H1 (cell line): Measurements from ENCODE around the gene TMEM151A.

ENCODE experiments used
- CHD2 ChIP-seq: IDR thresholded peaks from 2 replicates; pipeline ENCODE4 v1.6.1; 2012; ENCODE audit warnings: low read length, improper control_type of control experiment
- EP300 ChIP-seq, 2 experiments: IDR thresholded peaks; 1 replicate in 1 of 2; 2 replicates in 1 of 2; pipeline ENCODE4 v1.6.1; 2011 to 2012; ENCODE audit warnings: low read depth in 2 of 2, low read length in 2 of 2, mild to moderate bottlenecking in 2 of 2, borderline replicate concordance in 1 of 2, inconsistent platforms in 1 of 2, moderate library complexity in 1 of 2
- EZH2 ChIP-seq: fragments of 200-600 bp; sonication (generic); IDR thresholded peaks from 2 replicates; pipeline ENCODE4 v1.7.1; 2012; ENCODE audit warnings: low read depth, mild to moderate bottlenecking, moderate library complexity, low read length, inconsistent platforms; ENCODE audit not compliant: severe bottlenecking
- GABPA ChIP-seq: IDR thresholded peaks from 2 replicates; pipeline ENCODE4 v1.6.1; 2011; ENCODE audit warnings: mild to moderate bottlenecking, low read length, moderate library complexity, borderline replicate concordance; ENCODE audit not compliant: insufficient read depth
- JUND ChIP-seq: IDR thresholded peaks from 2 replicates; pipeline ENCODE4 v1.6.1; 2011; ENCODE audit warnings: mild to moderate bottlenecking, improper control_type of control experiment, low read length
- POLR2AphosphoS5 ChIP-seq: IDR thresholded peaks from 2 replicates; pipeline ENCODE4 v1.6.1; 2011; ENCODE audit warnings: low read depth, low read length
- POU5F1 ChIP-seq: IDR thresholded peaks from 2 replicates; pipeline ENCODE4 v1.6.1; 2011; ENCODE audit warnings: low read depth, mild to moderate bottlenecking, low read length, moderate library complexity
- RFX5 ChIP-seq: IDR thresholded peaks from 2 replicates; pipeline ENCODE4 v1.6.1; 2011; ENCODE audit warnings: low read depth, low read length, improper control_type of control experiment, borderline replicate concordance
- SP4 ChIP-seq: IDR thresholded peaks from 2 replicates; pipeline ENCODE4 v1.6.1; 2012; ENCODE audit warnings: low read length, inconsistent platforms
- SRF ChIP-seq: IDR thresholded peaks from 2 replicates; pipeline ENCODE4 v1.6.1; 2011; ENCODE audit warnings: mild to moderate bottlenecking, low read depth, low read length, moderate library complexity
- TAF1 ChIP-seq: IDR thresholded peaks from 2 replicates; pipeline ENCODE4 v1.6.1; 2011; ENCODE audit warnings: mild to moderate bottlenecking, low read depth, low read length
- YY1 ChIP-seq: IDR thresholded peaks from 2 replicates; pipeline ENCODE4 v1.6.1; 2011; ENCODE audit warnings: low read depth, mild to moderate bottlenecking, low read length
- TF ChIP-seq, protein P1 (sequence below), 3 experiments: IDR thresholded peaks; 1 replicate in 2 of 3; 2 replicates in 1 of 3; pipeline versions ENCODE4 v1.5.1 to v1.6.1; 2011; ENCODE audit warnings: low read length in 3 of 3, mild to moderate bottlenecking in 3 of 3, inconsistent platforms in 2 of 3, low read depth in 1 of 3, moderate library complexity in 1 of 3; ENCODE audit not compliant: insufficient read depth in 1 of 3; ENCODE audit errors: control extremely low read depth in 1 of 3

DNA sequence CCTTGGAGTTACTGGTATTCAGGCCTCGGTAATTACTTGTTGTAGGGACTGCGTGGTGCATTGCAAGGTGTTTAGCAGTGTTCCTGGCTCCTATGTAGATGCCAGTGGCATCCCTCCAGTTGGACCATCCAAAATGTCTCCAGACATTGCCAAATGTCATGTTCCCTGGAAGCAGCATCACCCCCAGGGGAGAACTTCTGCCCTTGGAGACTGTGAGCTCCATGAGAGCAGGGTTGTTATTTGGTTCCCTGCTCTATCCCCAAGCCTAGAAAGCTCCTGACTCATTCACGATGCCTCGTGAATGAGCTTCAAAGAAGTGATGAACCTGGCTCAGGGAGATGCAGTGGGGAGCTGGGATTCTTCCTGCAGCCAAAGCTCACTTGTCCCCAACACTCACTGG lies 29.9 kb downstream of the TMEM151A start:
- TF ChIP-seq CHD2 (no peak), GABPA (no peak), EZH2 (no peak), RFX5 (no peak), POLR2AphosphoS5 (no peak), YY1 (no peak), SRF (no peak), SP4 (no peak), TAF1 (no peak), POU5F1 (no peak), JUND (no peak), EP300 (IDR thresholded peaks at IDR 0.05; ENCODE audit: borderline replicate concordance in 1 of 2, low read depth in 2 of 2, low read length in 2 of 2) (no peak)
- TF ChIP-seq, protein P1, sequence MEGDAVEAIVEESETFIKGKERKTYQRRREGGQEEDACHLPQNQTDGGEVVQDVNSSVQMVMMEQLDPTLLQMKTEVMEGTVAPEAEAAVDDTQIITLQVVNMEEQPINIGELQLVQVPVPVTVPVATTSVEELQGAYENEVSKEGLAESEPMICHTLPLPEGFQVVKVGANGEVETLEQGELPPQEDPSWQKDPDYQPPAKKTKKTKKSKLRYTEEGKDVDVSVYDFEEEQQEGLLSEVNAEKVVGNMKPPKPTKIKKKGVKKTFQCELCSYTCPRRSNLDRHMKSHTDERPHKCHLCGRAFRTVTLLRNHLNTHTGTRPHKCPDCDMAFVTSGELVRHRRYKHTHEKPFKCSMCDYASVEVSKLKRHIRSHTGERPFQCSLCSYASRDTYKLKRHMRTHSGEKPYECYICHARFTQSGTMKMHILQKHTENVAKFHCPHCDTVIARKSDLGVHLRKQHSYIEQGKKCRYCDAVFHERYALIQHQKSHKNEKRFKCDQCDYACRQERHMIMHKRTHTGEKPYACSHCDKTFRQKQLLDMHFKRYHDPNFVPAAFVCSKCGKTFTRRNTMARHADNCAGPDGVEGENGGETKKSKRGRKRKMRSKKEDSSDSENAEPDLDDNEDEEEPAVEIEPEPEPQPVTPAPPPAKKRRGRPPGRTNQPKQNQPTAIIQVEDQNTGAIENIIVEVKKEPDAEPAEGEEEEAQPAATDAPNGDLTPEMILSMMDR (IDR thresholded peaks at IDR 0.05; ENCODE audit: control extremely low read depth in 1 of 3, insufficient read depth in 1 of 3, low read depth in 1 of 3, low read length in 3 of 3), result no peak
